PC-3 (cell line): ENCODE results near the gene OR2C1. TPM values are rescaled to one million over a fixed set of nuclear protein-coding genes. Genes with fewer than 3 reads are reported as not detected.

Source experiments
- ATAC-seq: fragments of 200-7000 bp; cut with Tn5 transposase; 2 replicates; pipeline ENCODE4 v1.9.1; 2020; ENCODE audit warnings: mild to moderate bottlenecking, moderate library complexity
- BruUV-seq: library from RNA; stranded (reverse); fragments of 400-500 nt; replicated peaks from 2 replicates; lab custom pipeline; 2021; lab: Mats Ljungman, UMichigan
- CTCF ChIA-PET: fragments of 300-600 bp; sonication (Branson Sonifier 250); formaldehyde crosslinking; loops from one replicate; lab custom pipeline; 2022; ENCODE audit warnings: antibody characterized with exemption; lab: Charles Lee
- POLR2A ChIA-PET: fragments of 300-600 bp; sonication (Branson Sonifier 250); formaldehyde crosslinking; loops from one replicate; lab custom pipeline; 2022; ENCODE audit warnings: antibody characterized with exemption; ENCODE audit not compliant: unreplicated experiment; lab: Charles Lee
- DNase-seq: peaks from one replicate; pipeline ENCODE4 v3.0.0-alpha.2; 2015
- H2AFZ ChIP-seq: fragments of 300-600 bp; sonication (generic); 2 replicates; pipeline ENCODE4 v1.6.0; 2016; ENCODE audit warnings: antibody characterized with exemption, low read length
- H3F3A ChIP-seq: fragments of 300-600 bp; sonication (generic); one replicate; pipeline ENCODE4 v1.6.0; 2017; ENCODE audit warnings: antibody characterized with exemption, low read length, control low read depth, mild to moderate bottlenecking; ENCODE audit not compliant: unreplicated experiment
- H3K27ac ChIP-seq: fragments of 300-600 bp; sonication (generic); 2 replicates; pipeline ENCODE4 v1.5.1; 2016; ENCODE audit warnings: mild to moderate bottlenecking, low read length
- H3K27me3 ChIP-seq: fragments of 300-600 bp; sonication (generic); 2 replicates; pipeline ENCODE4 v1.6.1; 2016; ENCODE audit warnings: low read length, mixed read lengths
- H3K36me3 ChIP-seq: fragments of 300-600 bp; sonication (generic); 2 replicates; pipeline ENCODE4 v1.6.1; 2016; ENCODE audit warnings: low read depth, mixed run types, low read length, mixed read lengths
- H3K4me1 ChIP-seq: fragments of 300-600 bp; sonication (generic); 2 replicates; pipeline ENCODE4 v1.5.1; 2016; ENCODE audit warnings: low read length; ENCODE audit not compliant: insufficient read depth
- H3K4me2 ChIP-seq: fragments of 300-600 bp; sonication (generic); 2 replicates; pipeline ENCODE4 v1.6.0; 2016; ENCODE audit warnings: low read length
- H3K4me3 ChIP-seq: fragments of 300-600 bp; sonication (generic); 2 replicates; pipeline ENCODE4 v1.5.1; 2016; ENCODE audit warnings: mild to moderate bottlenecking, low read length, mixed read lengths
- H3K79me2 ChIP-seq: fragments of 300-600 bp; sonication (generic); 2 replicates; pipeline ENCODE4 v1.6.1; 2017; ENCODE audit warnings: low read length, mixed read lengths
- H3K9ac ChIP-seq: fragments of 300-600 bp; sonication (generic); 2 replicates; pipeline ENCODE4 v1.6.0; 2016; ENCODE audit warnings: mild to moderate bottlenecking, low read length
- H3K9me2 ChIP-seq: fragments of 300-600 bp; sonication (generic); replicated peaks from 2 replicates; pipeline ENCODE4 v1.6.1; 2016; ENCODE audit warnings: mixed run types, low read length, mixed read lengths
- H3K9me3 ChIP-seq: fragments of 300-600 bp; sonication (generic); 2 replicates; pipeline ENCODE4 v1.6.1; 2016; ENCODE audit warnings: low read length, mixed read lengths
- H4K20me1 ChIP-seq: fragments of 300-600 bp; sonication (generic); 2 replicates; pipeline ENCODE4 v1.6.1; 2016; ENCODE audit warnings: low read length, mixed read lengths
- EZH2 ChIP-seq: fragments of 300-600 bp; sonication (generic); IDR thresholded peaks from one replicate; pipeline ENCODE4 v1.6.1; 2017; ENCODE audit warnings: antibody characterized with exemption, mild to moderate bottlenecking, low read length; ENCODE audit not compliant: unreplicated experiment
- EZH2phosphoT487 ChIP-seq: fragments of 300-600 bp; sonication (generic); IDR thresholded peaks from 2 replicates; pipeline ENCODE4 v1.6.1; 2018; ENCODE audit warnings: mild to moderate bottlenecking, antibody characterized with exemption, low read length, borderline replicate concordance
- intact Hi-C: fragments of 100-400 bp; cut with micrococcal nuclease; formaldehyde crosslinking; loops from 2 replicates; pipeline ENCODE4 v1.9.0; 2023
- total RNA-seq: library from RNA; depleted of rRNA; stranded (reverse); fragments of >200 nt; gene quantifications from 2 replicates; pipeline ENCODE4 v1.2.3, GENCODE V29; 2014; rRNA removed
- TF ChIP-seq, protein P1 (sequence below): fragments of 300-600 bp; sonication (generic); conservative IDR thresholded peaks from 2 replicates; pipeline ENCODE4 v1.5.1; 2017; ENCODE audit warnings: antibody characterized with exemption, low read depth, mild to moderate bottlenecking, low read length

OR2C1 gene
- total RNA-seq, 1 experiment from 2014 or later = not detected

DNA sequence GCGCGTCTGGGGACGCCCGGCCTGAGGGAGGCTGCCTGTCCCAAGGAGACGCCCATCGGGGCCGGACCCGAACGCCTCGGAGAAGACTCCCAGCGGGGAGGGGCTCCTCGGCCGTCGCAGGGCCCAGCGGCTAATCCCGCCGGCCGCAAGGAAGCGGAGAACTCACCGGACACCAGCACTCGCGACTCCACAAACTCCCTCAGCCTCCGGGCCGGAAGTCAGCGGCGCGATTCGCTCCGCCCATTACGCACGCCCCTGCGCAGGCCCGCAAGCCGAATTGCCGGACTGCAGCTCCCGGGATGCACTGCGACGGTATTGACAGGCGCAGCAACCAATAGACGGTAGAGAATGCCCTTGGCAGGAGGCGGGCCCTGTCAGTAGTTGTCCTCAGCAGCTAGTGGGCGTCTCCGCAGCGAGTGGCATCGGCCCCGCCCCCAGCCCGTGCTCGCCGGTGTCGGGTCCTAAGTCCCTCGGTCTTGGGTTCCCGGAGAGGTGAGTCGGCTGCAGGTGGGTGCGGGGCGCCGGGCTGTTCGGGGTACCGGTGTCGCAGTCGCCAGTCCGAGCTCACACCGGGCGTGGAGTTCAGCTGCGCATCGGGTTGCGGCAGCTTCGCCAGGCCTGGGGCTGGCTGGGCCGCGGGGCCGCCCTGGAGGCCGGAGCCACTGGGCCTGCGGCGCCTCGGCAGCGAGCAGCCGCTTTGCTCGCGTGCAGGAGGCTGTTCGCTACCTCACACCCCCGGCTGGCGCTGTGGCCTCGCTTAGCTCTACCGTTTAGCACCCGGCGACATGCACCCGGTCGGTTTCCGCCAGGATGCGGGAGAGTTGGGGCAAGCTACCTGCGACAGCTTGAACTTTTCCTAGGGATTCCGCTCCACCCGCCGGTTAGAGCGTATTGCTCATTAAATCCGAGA, 45.3 kb downstream of the OR2C1 start, which contains the start of the genes ZNF174 and ZSCAN32:
ZNF174 (plus strand) TSS at position 437 of the 910 bp plus-strand sequence. CDS start 790 bp downstream, outside the sequence.
ZSCAN32 (minus strand) TSS at position 226 of the 910 bp plus-strand sequence. CDS start 3,447 bp downstream, outside the sequence.
- intact Hi-C loops = loop anchor here (1.0 to 2.0 kb wide), 2 partner anchors 58 to 118 kb away; partner anchors contain the start of gene ZNF263
- Histone ChIP-seq H3K27ac (peak within 1 kb of the TSS; percentile 8; the same call in 1 of the 2 replicates), H3K9me2 (no peaks in the 10 kb centered on the region), H3K36me3 (peaks cover 43% of the 10 kb centered on the region), H3F3A (no peaks in the 10 kb centered on the region), H3K79me2 (peaks cover 28% of the 10 kb centered on the region), H3K9me3 (no peaks in the 10 kb centered on the region; the same call in 1 of the 2 replicates), H3K4me3 (peak within 1 kb of the TSS; percentile 99), H3K4me2 (peak within 1 kb of the TSS; percentile 88), H2AFZ (peak within 1 kb of the TSS; percentile 95), H4K20me1 (no peaks in the 10 kb centered on the region), H3K4me1 (no peaks in the 10 kb centered on the region), H3K9ac (peak within 1 kb of the TSS; percentile 91), H3K27me3 (no peaks in the 10 kb centered on the region)
- POLR2A ChIA-PET = interaction anchor here (0.6 kb wide), 1 partner anchor 36 kb away, joined by 7 read pairs; no protein-coding TSS in a partner anchor
- TF ChIP-seq EZH2 (no peak), EZH2phosphoT487 (no peak)
- TF ChIP-seq, protein P1, sequence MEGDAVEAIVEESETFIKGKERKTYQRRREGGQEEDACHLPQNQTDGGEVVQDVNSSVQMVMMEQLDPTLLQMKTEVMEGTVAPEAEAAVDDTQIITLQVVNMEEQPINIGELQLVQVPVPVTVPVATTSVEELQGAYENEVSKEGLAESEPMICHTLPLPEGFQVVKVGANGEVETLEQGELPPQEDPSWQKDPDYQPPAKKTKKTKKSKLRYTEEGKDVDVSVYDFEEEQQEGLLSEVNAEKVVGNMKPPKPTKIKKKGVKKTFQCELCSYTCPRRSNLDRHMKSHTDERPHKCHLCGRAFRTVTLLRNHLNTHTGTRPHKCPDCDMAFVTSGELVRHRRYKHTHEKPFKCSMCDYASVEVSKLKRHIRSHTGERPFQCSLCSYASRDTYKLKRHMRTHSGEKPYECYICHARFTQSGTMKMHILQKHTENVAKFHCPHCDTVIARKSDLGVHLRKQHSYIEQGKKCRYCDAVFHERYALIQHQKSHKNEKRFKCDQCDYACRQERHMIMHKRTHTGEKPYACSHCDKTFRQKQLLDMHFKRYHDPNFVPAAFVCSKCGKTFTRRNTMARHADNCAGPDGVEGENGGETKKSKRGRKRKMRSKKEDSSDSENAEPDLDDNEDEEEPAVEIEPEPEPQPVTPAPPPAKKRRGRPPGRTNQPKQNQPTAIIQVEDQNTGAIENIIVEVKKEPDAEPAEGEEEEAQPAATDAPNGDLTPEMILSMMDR = no peak
- ATAC-seq (peak; percentile 97), DNase-seq (peak; percentile 97)
- BruUV-seq = no TSS peak
- CTCF ChIA-PET = no interaction called here

DNA sequence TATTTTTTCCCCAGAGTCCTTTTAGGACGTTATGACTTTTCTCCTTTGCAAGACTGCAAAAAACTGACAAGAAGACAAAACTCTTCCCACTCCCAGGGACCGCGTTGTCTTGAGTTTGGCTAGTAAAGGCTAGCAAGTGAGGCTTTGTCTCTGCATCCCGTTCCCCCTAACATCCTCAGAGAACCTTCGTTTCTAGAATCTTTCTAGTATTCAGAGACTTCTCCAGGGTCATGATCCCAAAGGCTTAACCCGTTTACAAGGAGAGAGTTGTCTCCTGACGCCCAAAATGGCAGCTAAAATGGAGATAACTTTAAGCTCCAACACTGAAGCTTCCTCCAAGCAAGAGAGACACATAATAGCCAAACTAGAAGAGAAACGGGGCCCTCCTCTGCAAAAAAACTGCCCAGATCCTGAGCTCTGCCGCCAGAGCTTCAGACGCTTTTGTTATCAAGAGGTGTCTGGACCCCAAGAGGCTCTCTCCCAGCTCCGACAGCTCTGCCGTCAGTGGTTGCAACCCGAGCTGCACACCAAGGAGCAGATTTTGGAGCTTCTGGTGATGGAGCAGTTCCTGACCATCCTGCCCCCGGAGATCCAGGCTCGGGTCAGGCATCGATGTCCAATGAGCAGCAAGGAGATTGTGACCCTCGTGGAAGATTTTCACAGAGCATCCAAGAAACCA, 46.2 kb downstream of the OR2C1 start:
- TF ChIP-seq EZH2 (no peak), EZH2phosphoT487 (no peak)
- TF ChIP-seq, protein P1 = no peak
- CTCF ChIA-PET = no interaction called here
- peaks cover 28% of the 10 kb centered on the region for H3K79me2 ChIP-seq
- H3K9ac ChIP-seq = peak overlapping the region; percentile 81
- no peaks in the 10 kb centered on the region for H3K4me1 ChIP-seq
- no peaks in the 10 kb centered on the region for H3F3A ChIP-seq
- intact Hi-C loops = loop anchor here (1.0 to 2.0 kb wide), 2 partner anchors 57 to 119 kb away; partner anchors contain the start of gene ZNF263
- BruUV-seq = TSS peak; percentile 59
- H4K20me1 ChIP-seq = no peaks in the 10 kb centered on the region
- peaks cover 47% of the 10 kb centered on the region for H3K36me3 ChIP-seq
- no peak for ATAC-seq
- no peaks in the 10 kb centered on the region; the same call in 1 of the 2 replicates for H3K9me3 ChIP-seq
- H3K4me2 ChIP-seq = peak overlapping the region; percentile 88
- peak; percentile 7 for DNase-seq
- H2AFZ ChIP-seq = peak overlapping the region; percentile 94
- H3K4me3 ChIP-seq = peak overlapping the region; percentile 99
- POLR2A ChIA-PET = interaction anchor here (0.6 kb wide), 1 partner anchor 37 kb away, joined by 7 read pairs; no protein-coding TSS in a partner anchor
- H3K27me3 ChIP-seq = no peaks in the 10 kb centered on the region
- no peaks in the 10 kb centered on the region for H3K9me2 ChIP-seq
- no peak overlapping the region for H3K27ac ChIP-seq

Other genes with a start within 250 kb of the OR2C1 start
- 19.0 and 27.0 TPM in 2 replicates for gene ZNF205, start 243.3 kb upstream of the OR2C1 start, total RNA-seq
- gene ZNF213, start 220.9 kb upstream of the OR2C1 start, total RNA-seq = 3.6 and 9.6 TPM in 2 replicates
- not detected in 2 replicates for gene OR1F1, start 167.7 kb upstream of the OR2C1 start, total RNA-seq
- 4.7 and 5.0 TPM in 2 replicates for gene ZNF200, start 120.7 kb upstream of the OR2C1 start, total RNA-seq
- 0.04 TPM in 1 of 2 replicates, not detected in the other for gene MEFV, start 99.3 kb upstream of the OR2C1 start, total RNA-seq
- 52.2 and 68.7 TPM in 2 replicates for gene ZNF263, start 72.4 kb upstream of the OR2C1 start, total RNA-seq
- gene TIGD7, start 50.5 kb upstream of the OR2C1 start, total RNA-seq = 4.4 and 5.5 TPM in 2 replicates
- 15.9 and 20.1 TPM in 2 replicates for gene ZNF75A, start 50.4 kb upstream of the OR2C1 start, total RNA-seq
- gene ZSCAN32, start 45.1 kb downstream of the OR2C1 start, total RNA-seq = 5.9 and 7.5 TPM in 2 replicates
- 9.5 and 11.3 TPM in 2 replicates for gene ZNF174, start 45.3 kb downstream of the OR2C1 start, total RNA-seq
- not detected in 2 replicates for gene ZNF597, start 87.6 kb downstream of the OR2C1 start, total RNA-seq
- gene NAA60, start 87.8 kb downstream of the OR2C1 start, total RNA-seq = 7.6 and 9.3 TPM in 2 replicates
- not detected in 2 replicates for gene C16orf90, start 139.6 kb downstream of the OR2C1 start, total RNA-seq
- gene CLUAP1, start 145.1 kb downstream of the OR2C1 start, total RNA-seq = 6.2 and 7.9 TPM in 2 replicates
- not detected in 2 replicates for gene NLRC3, start 221.5 kb downstream of the OR2C1 start, total RNA-seq